Colon (tissue), 2 donors: ENCODE measurements around the gene DIO3.

ENCODE experiments used
- FAIRE-seq: peaks from 2 replicates; lab custom pipeline; 2012; peaks lifted over from hg19 to GRCh38; lab: Jason Lieb, UNC
- donor health status: control.
- donor health status: control.

The DIO3 gene

GRCh38 chr14:101599234-101599885, 38.1 kb downstream of the DIO3 start:
- FAIRE-seq = no peak

GRCh38 chr14:101600336-101600890, 39.1 kb downstream of the DIO3 start:
- FAIRE-seq = no peak

GRCh38 chr14:101600891-101601605, 39.8 kb downstream of the DIO3 start:
- FAIRE-seq = no peak

- no peak for FAIRE-seq
Measured at GRCh38 chr14:101601606-101602465, 40.5 kb downstream of the DIO3 start.

DNA sequence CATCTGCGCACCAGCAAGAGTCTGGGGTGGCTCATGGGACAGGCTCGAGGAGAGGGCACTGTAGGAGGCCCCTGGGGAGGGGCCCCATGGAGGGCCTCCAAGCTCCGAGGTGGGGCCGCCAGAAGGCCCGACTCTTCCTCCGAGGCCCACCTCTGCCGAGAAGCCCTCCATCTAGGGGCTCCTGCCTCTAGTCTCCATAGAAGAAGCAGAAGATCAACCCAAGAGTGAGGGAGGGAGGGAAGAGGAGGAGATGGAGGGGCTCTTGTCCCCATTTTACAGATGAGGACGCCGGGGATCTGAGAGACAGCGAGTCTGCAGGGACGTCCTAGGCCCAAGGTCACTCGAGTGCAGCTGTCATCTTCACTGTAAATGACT, 41.2 kb downstream of the DIO3 start:
- no peak for FAIRE-seq

GRCh38 chr14:101603096-101603495, 41.8 kb downstream of the DIO3 start:
- no peak for FAIRE-seq

- FAIRE-seq = no peak
Measured at GRCh38 chr14:101604228-101604934, 43.1 kb downstream of the DIO3 start.

- no peak for FAIRE-seq
Measured at GRCh38 chr14:101604935-101605780, 43.9 kb downstream of the DIO3 start.

- FAIRE-seq = no peak
Measured at GRCh38 chr14:101605836-101606235, 44.5 kb downstream of the DIO3 start.
